Eye (tissue), 1 donor: ENCODE results near the gene EXOC8.
A peak's percentile ranks its signal among the peaks of the same experiment; 100 is the strongest.
"Not testable (repeated sequence)": the region's sequence is repeated elsewhere in the genome, so short reads cannot be mapped to it uniquely, and the experiment has no call there.

ENCODE experiments used
- DNase-seq: peaks from one replicate; pipeline ENCODE4 v3.0.0-alpha.2; 2015

EXOC8 gene

GRCh38 chr1:231353086-231353485 lies 15.4 kb upstream of the EXOC8 start:
- no peak for DNase-seq

GRCh38 chr1:231351816-231352215 lies 14.2 kb upstream of the EXOC8 start:
- no peak for DNase-seq

- DNase-seq: not testable (repeated sequence)
These were observed 11.2 kb upstream of the EXOC8 start for GRCh38 chr1:231348856-231349255.

- no peak for DNase-seq
These were observed 10.8 kb upstream of the EXOC8 start for GRCh38 chr1:231348442-231348841.

DNA sequence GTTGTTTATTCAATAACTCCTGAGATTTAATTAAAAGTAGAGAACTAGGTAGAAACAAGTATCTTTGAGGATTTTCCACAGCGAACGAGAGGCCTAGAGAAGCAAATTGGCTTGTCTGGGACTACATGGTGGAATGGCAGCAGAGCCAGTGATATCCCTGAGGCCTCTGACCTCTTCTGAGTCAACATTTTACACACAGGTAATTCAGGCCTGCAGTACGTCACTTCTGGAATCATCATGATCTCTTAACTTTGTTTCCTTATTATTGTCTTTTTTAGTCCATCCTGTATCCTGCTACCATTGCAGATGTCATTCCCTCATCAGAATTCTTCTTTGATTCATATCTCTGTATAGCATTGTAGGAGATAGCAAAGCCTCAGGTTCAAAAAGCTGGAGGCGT lies 10.3 kb upstream of the EXOC8 start:
- DNase-seq: no peak

GRCh38 chr1:231340328-231341013 lies 2.8 kb upstream of the EXOC8 start:
- no peak for DNase-seq

DNA sequence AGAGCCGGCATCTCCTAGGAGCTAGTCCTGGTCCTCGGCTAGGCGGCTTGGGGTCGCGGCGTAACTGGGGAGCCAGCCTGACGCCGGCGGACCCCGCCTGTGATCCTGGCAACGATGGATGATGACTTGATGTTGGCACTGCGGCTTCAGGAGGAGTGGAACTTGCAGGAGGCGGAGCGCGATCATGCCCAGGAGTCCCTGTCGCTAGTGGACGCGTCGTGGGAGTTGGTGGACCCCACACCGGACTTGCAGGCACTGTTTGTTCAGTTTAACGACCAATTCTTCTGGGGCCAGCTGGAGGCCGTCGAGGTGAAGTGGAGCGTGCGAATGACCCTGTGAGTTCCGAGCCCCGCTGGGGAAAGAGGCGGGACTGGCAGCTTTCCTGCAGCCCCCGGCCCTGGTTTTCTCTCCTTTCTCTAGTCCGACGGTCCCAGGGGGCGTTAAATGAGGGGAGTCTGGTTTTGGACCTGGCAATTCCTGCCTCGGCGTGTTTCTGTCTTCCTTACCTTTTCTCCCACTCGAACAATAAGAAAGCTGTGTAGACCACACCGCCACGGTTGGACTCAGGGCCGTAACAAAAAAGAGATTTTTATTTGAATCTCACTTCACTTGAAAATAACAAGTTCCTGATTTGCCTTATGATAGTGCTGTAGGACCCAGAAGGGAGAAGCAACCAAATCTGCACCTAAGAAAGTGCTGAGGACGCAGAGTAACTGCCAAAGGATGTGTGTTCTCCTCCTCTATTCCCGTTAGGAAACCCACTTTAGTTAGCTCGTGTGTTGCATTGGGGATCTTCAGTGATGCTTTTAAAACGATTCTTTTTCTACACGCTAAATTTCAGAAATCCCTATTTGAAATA lies 847 bp upstream of the EXOC8 start, which contains the start of gene SPRTN:
Gene SPRTN, plus strand, starts transcription at position 24 of the 859 bp plus-strand sequence. Its CDS starts 91 bp downstream, at position 115.
- no peak for DNase-seq

DNA sequence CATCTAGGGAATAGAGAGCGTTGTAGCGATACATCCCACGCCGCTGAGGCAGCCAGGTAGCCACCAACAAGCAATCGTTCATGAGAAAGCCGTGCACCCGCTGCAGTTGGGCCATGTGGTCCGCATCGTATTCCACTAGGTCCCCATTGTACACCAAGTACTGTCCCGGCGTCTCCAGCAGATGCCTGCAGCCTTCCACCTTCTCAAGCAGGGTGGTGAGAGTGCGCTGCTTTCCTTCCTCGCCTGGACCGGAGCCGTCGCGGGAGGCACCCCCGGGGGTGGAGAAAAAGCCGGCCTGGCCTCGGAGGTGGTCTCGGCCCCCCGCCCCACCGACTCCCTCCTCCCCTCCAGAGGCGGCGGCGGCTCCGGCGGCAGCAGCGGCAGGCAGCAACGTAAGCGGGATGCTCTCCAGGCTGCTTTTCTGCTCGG lies 595 bp downstream of the EXOC8 start:
- DNase-seq: no peak

DNA sequence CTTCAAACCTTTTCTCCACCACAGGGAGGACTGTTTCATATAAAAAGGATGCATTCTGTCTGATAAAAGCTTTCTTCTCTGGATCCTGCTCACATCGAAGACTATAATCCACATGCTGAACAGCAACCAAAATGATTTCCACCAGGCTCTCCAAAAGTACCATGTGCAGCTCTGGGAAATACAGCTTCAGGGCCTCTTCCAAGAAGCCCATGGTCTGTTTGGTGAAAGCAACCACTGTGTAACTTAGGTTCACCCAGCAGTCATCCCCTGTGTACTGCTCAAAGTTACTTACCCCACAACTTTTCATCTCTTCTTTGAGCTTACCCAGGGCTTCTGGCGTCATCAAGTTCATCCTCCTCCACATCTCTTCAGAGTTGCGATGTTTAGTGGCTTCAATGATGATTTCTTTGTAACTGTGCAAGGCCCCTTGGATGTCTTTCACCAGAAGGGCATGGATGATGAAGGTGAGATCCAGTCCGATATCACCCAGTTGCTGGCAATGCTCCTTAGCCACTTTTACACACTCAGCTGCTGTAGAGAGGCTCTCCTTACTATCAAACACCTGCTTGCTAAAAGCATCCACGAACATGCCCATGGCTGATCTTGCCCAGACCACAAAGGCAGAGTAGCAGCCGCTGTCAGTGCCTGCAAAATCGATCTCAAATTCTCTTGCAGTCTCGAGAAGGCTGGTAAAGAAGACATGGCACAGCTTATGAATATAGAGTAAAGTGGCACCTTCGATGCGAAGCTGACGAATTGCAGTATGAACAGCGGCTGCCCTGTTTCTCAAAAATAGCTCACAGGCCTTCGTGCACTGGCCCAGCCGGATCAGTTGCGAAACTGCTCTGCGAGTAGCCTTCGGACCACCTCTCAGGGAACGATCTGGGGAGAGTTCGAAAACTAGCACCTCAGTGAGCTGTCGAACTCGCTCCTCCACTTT lies 1.7 kb downstream of the EXOC8 start:
- DNase-seq: no peak

DNA sequence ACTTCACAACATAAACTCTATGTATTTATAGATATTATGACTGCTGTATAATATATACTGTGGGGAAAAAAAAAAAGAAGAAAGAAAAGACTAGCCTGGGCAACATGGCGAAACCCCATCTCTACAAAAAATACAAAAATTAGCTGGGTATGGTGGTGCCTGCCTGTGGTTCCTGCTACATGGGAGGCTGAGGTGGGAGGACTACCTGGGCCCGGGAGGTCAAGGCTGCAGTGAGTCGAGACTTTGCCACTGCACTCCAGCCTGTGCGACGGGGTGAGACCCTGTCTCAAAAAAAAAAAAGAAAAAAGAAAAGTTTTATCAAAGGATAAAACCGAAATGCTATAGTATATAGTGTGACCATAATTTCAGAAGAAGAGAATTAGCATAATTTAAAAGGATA lies 2.7 kb downstream of the EXOC8 start:
- DNase-seq: no peak

DNA sequence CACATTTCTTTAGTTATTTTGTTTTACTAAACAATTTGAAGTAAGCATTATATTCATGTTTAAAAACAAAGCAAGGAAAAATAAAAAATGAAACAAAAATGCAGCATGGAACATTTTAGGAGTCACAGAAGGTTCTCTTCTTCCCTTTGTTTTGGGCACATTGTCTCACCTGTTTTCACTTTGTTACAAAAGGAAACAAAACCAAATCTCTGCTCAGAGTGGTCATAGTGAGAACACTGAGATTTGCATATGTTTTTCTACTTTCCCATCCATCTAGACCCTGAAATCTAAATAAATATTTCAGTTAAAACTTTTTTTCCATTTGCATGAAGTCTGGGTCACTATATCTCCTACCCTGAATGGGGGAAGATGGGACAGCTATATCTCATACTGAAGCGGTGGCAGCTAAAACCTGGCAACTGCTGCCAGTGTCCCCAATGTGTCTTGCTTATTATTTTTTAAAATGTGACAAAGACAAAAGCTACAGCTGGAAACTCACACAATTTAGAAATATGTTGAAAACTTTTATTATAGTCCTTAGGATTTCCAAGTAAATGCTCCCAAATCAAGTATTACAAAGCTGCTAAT lies 3.5 kb downstream of the EXOC8 start:
- DNase-seq: no peak

GRCh38 chr1:231332761-231333160 lies 4.9 kb downstream of the EXOC8 start:
- no peak for DNase-seq

- DNase-seq: no peak
These were observed 8.2 kb downstream of the EXOC8 start for GRCh38 chr1:231329483-231329882.

GRCh38 chr1:231327617-231328016 lies 10.0 kb downstream of the EXOC8 start:
- no peak for DNase-seq

GRCh38 chr1:231326248-231326647 lies 11.4 kb downstream of the EXOC8 start:
- no peak for DNase-seq

GRCh38 chr1:231324660-231325059 lies 13.0 kb downstream of the EXOC8 start:
- no peak for DNase-seq

DNA sequence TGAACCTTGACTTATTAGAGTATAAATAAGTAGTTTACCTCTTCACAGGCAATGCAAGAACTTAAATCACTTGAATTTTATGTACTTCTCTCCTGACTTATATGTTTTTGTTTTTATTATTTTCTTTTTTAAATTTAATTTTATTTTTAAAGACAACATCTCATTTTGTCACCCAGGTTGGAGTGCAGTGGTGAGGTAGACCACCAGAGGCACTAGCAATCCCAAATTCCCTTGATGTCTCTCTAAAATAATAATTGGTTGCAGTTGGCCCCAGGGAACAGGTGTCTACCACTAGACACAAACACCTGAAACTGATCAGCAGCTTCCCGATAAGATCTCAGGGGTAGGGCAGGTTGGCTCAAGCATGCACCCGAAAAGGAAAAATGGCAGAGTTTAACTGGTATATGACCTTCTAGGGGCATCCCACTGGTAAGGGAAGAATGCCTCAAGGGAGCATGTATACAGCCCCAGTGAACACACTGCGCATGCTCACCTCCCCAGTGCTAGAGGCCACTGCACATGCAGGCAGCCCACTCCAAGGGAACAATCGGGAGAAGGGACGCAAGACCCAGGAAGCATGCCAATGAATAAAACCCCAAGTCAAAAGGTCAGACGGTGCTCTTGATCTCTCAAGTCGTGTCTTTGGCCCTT lies 14.6 kb downstream of the EXOC8 start:
- no peak for DNase-seq

DNA sequence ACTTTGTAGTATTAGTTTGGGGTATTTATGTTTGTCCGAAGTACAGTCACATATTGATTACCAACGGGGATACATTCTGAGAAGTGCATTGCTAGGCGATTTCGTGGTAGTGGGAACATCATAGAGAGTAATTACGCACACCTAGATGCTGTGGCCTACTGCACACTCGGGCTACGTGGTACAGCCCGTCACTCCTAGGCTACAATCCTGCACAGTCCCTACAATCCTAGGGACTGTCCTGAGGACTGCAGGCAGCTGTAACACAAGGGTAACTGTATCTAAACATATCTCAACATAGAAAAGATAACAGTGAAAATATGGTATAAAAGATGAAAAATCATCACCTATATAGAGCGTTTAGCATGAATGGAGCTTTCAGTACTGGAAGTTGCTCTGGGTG lies 18.6 kb downstream of the EXOC8 start:
- DNase-seq: no peak

DNA sequence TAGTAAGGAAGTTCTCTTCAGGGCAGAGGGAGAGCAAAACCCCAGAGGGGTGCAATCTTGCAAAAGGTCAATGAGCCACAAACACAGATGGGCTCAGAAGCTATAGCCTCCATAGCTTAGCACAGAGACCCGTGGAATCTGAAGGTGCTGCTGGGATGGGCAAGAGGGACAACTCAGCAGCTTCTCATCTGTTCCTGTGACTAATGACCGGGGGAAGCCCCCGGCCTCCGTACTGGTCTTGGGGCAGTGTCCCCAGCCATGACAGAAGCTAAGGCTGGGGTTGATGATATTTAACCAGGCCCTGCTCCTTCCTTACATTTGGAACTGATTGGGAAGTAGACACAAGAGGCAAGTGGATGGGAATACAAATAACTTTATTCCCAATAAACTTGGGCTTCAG lies 19.1 kb downstream of the EXOC8 start:
- DNase-seq: no peak

GRCh38 chr1:231318015-231318355 lies 19.7 kb downstream of the EXOC8 start:
- DNase-seq: no peak

GRCh38 chr1:231317306-231318014 lies 20.2 kb downstream of the EXOC8 start:
- no peak for DNase-seq

- DNase-seq: peak; percentile 11
These were observed 21.8 kb downstream of the EXOC8 start for GRCh38 chr1:231315887-231316286.
